Suprapubic skin (tissue), 3 donors: ENCODE measurements around the gene STAT6.
"Not testable (repeated sequence)": the region's sequence is repeated elsewhere in the genome, so short reads cannot be mapped to it uniquely, and the experiment has no call there.

Experiments
- EP300 ChIP-seq: sonication (generic); formaldehyde crosslinking; IDR thresholded peaks from one replicate; pipeline ENCODE4 v1.6.1; 2017; ENCODE audit warnings: antibody characterized with exemption
- POLR2A ChIP-seq, 2 donors: fragments of 450-650 bp; IDR thresholded peaks; one replicate each; pipeline ENCODE4 v1.6.1; 2017; ENCODE audit warnings: antibody characterized with exemption in 2 of 2, mild to moderate bottlenecking in 2 of 2, moderate library complexity in 2 of 2
- TF ChIP-seq, protein P1 (sequence below), 2 donors: fragments of 200-600 bp in 1 of 2; fragments of 450-650 bp in 1 of 2; sonication (generic) in 1 of 2; IDR thresholded peaks; one replicate each; pipeline ENCODE4 v1.5.1; 2016 to 2019; ENCODE audit warnings: antibody characterized with exemption in 2 of 2, mild to moderate bottlenecking in 1 of 2, moderate library complexity in 1 of 2

GRCh38 chr12:57073566-57074450 is 37.4 kb downstream of the STAT6 start:
- TF ChIP-seq, protein P1, sequence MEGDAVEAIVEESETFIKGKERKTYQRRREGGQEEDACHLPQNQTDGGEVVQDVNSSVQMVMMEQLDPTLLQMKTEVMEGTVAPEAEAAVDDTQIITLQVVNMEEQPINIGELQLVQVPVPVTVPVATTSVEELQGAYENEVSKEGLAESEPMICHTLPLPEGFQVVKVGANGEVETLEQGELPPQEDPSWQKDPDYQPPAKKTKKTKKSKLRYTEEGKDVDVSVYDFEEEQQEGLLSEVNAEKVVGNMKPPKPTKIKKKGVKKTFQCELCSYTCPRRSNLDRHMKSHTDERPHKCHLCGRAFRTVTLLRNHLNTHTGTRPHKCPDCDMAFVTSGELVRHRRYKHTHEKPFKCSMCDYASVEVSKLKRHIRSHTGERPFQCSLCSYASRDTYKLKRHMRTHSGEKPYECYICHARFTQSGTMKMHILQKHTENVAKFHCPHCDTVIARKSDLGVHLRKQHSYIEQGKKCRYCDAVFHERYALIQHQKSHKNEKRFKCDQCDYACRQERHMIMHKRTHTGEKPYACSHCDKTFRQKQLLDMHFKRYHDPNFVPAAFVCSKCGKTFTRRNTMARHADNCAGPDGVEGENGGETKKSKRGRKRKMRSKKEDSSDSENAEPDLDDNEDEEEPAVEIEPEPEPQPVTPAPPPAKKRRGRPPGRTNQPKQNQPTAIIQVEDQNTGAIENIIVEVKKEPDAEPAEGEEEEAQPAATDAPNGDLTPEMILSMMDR (IDR thresholded peaks at IDR 0.05), result not testable (repeated sequence)
- not testable (repeated sequence) for TF ChIP-seq EP300; POLR2A (IDR thresholded peaks at IDR 0.05)
